H1 (cell line): ENCODE measurements around the gene ZSCAN10. TPM values are rescaled to one million over a fixed set of nuclear protein-coding genes. Genes with fewer than 3 reads are reported as not detected.

Source experiments
- ATF2 ChIP-seq: IDR thresholded peaks from 2 replicates; pipeline ENCODE4 v1.6.1; 2012; ENCODE audit warnings: low read length, inconsistent platforms
- CBX5 ChIP-seq: fragments of 300-800, 300-1000 bp; sonication (generic); IDR thresholded peaks from 2 replicates; pipeline ENCODE4 v1.7.1; 2016; ENCODE audit warnings: antibody characterized with exemption, low read length, low read depth
- CHD1 ChIP-seq: IDR thresholded peaks from 2 replicates; pipeline ENCODE4 v1.6.1; 2012; ENCODE audit warnings: low read depth, low read length, improper control_type of control experiment
- CHD2 ChIP-seq: IDR thresholded peaks from 2 replicates; pipeline ENCODE4 v1.6.1; 2012; ENCODE audit warnings: low read length, improper control_type of control experiment
- CTBP2 ChIP-seq: IDR thresholded peaks from 2 replicates; pipeline ENCODE4 v1.7.0; 2011; ENCODE audit warnings: borderline replicate concordance, mild to moderate bottlenecking, moderate library complexity, mixed read lengths, low read length; ENCODE audit not compliant: insufficient read depth, insufficient read length
- E2F6 ChIP-seq: IDR thresholded peaks from 2 replicates; pipeline ENCODE4 v1.6.1; 2012; ENCODE audit warnings: inconsistent platforms
- EP300 ChIP-seq, 2 experiments: IDR thresholded peaks; 1 replicate in 1 of 2; 2 replicates in 1 of 2; pipeline ENCODE4 v1.6.1; 2011 to 2012; ENCODE audit warnings: low read depth in 2 of 2, low read length in 2 of 2, mild to moderate bottlenecking in 2 of 2, borderline replicate concordance in 1 of 2, inconsistent platforms in 1 of 2, moderate library complexity in 1 of 2
- HDAC6 ChIP-seq: IDR thresholded peaks from one replicate; pipeline ENCODE4 v1.7.1; 2012; ENCODE audit warnings: low read depth, mild to moderate bottlenecking, inconsistent platforms, low read length, moderate library complexity
- KDM4A ChIP-seq: IDR thresholded peaks from one replicate; pipeline ENCODE4 v1.7.1; 2012; ENCODE audit warnings: low read depth, mild to moderate bottlenecking, moderate library complexity, low read length, inconsistent platforms; ENCODE audit not compliant: severe bottlenecking
- NANOG ChIP-seq: IDR thresholded peaks from 2 replicates; pipeline ENCODE4 v1.6.1; 2011; ENCODE audit warnings: low read length, low read depth, mild to moderate bottlenecking, inconsistent platforms; ENCODE audit not compliant: insufficient read depth, poor library complexity, severe bottlenecking
- PHF8 ChIP-seq: fragments of 200-600 bp; sonication (generic); conservative IDR thresholded peaks from 2 replicates; pipeline ENCODE4 v1.7.1; 2012; ENCODE audit warnings: low read depth, mild to moderate bottlenecking, inconsistent platforms, low read length, moderate library complexity
- RBBP5 ChIP-seq: IDR thresholded peaks from 2 replicates; pipeline ENCODE4 v1.7.1; 2012; ENCODE audit warnings: low read depth, mild to moderate bottlenecking, inconsistent platforms, low read length, moderate library complexity, borderline replicate concordance
- RXRA ChIP-seq: IDR thresholded peaks from 2 replicates; pipeline ENCODE4 v1.6.1; 2011; ENCODE audit warnings: low read depth, mild to moderate bottlenecking, low read length, moderate library complexity; ENCODE audit not compliant: insufficient read depth
- SAP30 ChIP-seq: fragments of 300-600 bp; sonication (generic); IDR thresholded peaks from 2 replicates; pipeline ENCODE4 v1.7.1; 2012; ENCODE audit warnings: low read length, moderate library complexity, mild to moderate bottlenecking, inconsistent platforms; ENCODE audit not compliant: insufficient read depth, insufficient replicate concordance
- SIRT6 ChIP-seq: IDR thresholded peaks from one replicate; pipeline ENCODE4 v1.7.1; 2012; ENCODE audit warnings: low read length, inconsistent platforms
- SIX5 ChIP-seq: IDR thresholded peaks from 2 replicates; pipeline ENCODE4 v1.6.1; 2011; ENCODE audit warnings: mild to moderate bottlenecking, low read depth, low read length
- TBP ChIP-seq: IDR thresholded peaks from 2 replicates; pipeline ENCODE4 v1.6.1; 2011; ENCODE audit warnings: low read depth, low read length, improper control_type of control experiment
- TCF12 ChIP-seq: IDR thresholded peaks from 2 replicates; pipeline ENCODE4 v1.6.1; 2011; ENCODE audit warnings: low read depth, mild to moderate bottlenecking, low read length
- USF2 ChIP-seq: IDR thresholded peaks from 2 replicates; pipeline ENCODE4 v1.6.1; 2011; ENCODE audit warnings: low read length, improper control_type of control experiment
- YY1 ChIP-seq: IDR thresholded peaks from 2 replicates; pipeline ENCODE4 v1.6.1; 2011; ENCODE audit warnings: low read depth, mild to moderate bottlenecking, low read length
- polyA plus RNA-seq, 7 experiments: library from polyadenylated mRNA; depleted of rRNA in 3 of 7; stranded (reverse) in 5 of 7; unstranded in 2 of 7; fragments of >200 nt in 5 of 7; fragments of 200-250 nt in 2 of 7; gene quantifications; 1 replicate in 5 of 7; 2 replicates in 1 of 7; 4 replicates in 1 of 7; pipeline versions ENCODE4 v1.2.1 to v1.2.3, GENCODE V29; 2011 to 2013; ENCODE audit warnings: missing spikeins in 2 of 7, mixed read lengths in 2 of 7
- total RNA-seq: library from RNA; stranded (reverse); fragmentation: NEBNext Ultra II Directional; extraction: Animal tissue kit (Norgen Biotek cat#: 25700); gene quantifications from 2 replicates; pipeline ENCODE4 v1.2.1, GENCODE V29; 2021

ZSCAN10 gene
- total and polyA plus RNA-seq, 2 of the 8 experiments (the other 6 are each of a cell fraction or from before 2014, with no cell fraction given): 209 to 314 TPM

GRCh38 chr16:3099732-3100499, 822 bp upstream of the ZSCAN10 start (continued):
- TF ChIP-seq EP300 (IDR thresholded peaks at IDR 0.05; ENCODE audit: borderline replicate concordance in 1 of 2, low read depth in 2 of 2, low read length in 2 of 2): no peak
- TF ChIP-seq TCF12: no peak
- TF ChIP-seq NANOG: no peak
- no peak for TF ChIP-seq RBBP5
- TF ChIP-seq CTBP2: no peak
- TF ChIP-seq HDAC6: no peak
- TF ChIP-seq YY1: peak; percentile 85
- TF ChIP-seq CHD1: peak; percentile 64; the same call in 1 of the 2 replicates
- no peak for TF ChIP-seq USF2
- TF ChIP-seq RXRA: no peak
- TF ChIP-seq KDM4A: no peak
- TF ChIP-seq TBP: peak; percentile 81
- no peak for TF ChIP-seq CBX5
- TF ChIP-seq ATF2: no peak
- TF ChIP-seq SAP30: no peak
- TF ChIP-seq E2F6: no peak; the same call in 1 of the 2 replicates
- peak; percentile 47; the same call in 1 of the 2 replicates for TF ChIP-seq PHF8
- TF ChIP-seq SIRT6: no peak
- no peak for TF ChIP-seq SIX5
- TF ChIP-seq CHD2: no peak
